NCI-H2107 (cell line): ENCODE results near the gene JAKMIP1.

Experiments
- DNase-seq: peaks from one replicate; lab custom pipeline; 2025; lab: John Stamatoyannopoulos, UW

Gene JAKMIP1

GRCh38 chr4:6180841-6181631, 19.3 kb downstream of the JAKMIP1 start:
- DNase-seq = no peak

- DNase-seq = no peak
Observed at GRCh38 chr4:6179362-6179761, 21.0 kb downstream of the JAKMIP1 start.

DNA sequence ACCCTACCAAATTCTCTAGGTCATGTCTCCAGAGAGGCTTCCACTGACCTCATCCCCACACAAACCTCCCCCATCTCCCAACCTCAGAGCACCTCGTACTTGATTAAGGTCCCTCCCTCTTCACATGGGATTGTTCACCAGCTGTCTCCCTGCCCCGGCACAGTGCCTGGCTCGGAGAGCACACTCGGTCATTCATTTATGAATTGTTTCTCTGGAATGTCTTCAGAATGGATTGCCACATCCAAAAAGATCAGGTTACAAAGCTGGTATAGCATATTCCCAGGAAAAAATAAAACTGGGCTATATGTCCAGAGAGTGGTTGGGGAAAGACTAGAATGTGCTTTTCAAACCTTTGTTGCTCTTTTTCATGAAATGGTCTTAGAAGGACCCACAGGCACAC, 21.6 kb downstream of the JAKMIP1 start:
- no peak for DNase-seq

DNA sequence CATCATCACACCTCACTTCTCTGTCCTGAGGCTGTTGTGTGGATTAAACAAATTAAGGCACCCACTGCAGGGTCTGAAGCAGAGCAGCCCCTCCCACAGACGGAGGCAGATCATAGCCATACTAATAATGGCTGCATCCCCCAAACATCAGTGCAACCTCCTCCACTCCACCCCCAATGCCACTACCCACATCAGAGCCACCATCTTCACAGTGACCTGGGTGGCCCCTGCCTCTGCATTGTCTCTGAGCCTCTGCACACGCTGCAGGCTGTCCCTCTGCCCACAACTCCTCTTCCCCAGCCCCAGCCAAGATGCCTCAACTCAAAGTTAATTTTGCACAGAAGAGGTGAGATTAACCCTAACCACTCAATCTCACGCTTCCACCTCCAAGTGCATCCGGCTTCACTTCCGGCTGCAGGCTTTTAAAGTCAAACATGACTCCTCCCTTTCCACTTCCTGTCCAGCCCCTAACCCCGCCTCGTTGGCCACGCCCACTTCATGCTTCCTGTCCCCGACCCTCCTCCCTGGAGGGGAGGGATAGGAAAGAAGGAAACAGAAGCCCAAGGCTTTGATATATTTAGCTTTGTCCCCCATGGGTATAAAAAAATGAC, 22.7 kb downstream of the JAKMIP1 start:
- no peak for DNase-seq

DNA sequence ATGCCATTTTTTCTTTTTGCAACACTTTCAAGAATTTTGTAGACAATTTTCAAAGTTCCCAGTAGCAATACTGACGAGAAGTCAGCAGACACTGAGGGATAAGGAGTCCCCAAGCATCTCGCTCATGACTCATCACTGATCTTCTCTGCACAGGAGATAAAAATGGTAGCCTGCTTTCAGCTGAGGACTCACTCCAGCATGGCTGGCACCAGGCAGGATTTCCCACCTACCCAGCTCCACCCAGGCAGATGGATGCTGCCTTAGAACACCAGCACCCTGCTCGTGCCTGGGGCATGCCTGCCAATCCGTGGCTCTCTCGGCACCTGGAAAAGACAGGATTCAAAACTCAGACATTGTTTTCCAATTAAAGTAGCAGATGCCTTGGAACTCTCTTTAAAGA, 24.9 kb downstream of the JAKMIP1 start:
- DNase-seq = no peak

DNA sequence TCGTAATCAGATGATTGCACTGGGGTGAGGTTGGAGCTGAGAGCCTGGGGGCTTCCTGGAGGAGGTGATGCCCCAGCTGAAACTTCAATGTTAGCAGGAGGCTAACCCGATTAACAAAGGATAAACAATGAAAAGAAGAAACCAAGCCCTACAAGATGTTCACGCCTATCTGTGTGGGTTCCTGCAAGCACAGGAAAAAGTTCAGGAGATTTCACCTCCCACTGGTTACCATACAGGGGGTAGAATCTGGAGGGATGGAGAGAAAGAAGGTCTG, 27.5 kb downstream of the JAKMIP1 start:
- DNase-seq = no peak

GRCh38 chr4:6172093-6172926, 28.0 kb downstream of the JAKMIP1 start:
- no peak for DNase-seq

GRCh38 chr4:6169239-6169638, 31.1 kb downstream of the JAKMIP1 start:
- DNase-seq = no peak

- no peak for DNase-seq
Observed at GRCh38 chr4:6165766-6166165, 34.6 kb downstream of the JAKMIP1 start.

- DNase-seq = no peak
Observed at GRCh38 chr4:6162885-6163284, 37.5 kb downstream of the JAKMIP1 start.

- no peak for DNase-seq
Observed at GRCh38 chr4:6161921-6162464, 38.4 kb downstream of the JAKMIP1 start.

- DNase-seq = no peak
Observed at GRCh38 chr4:6160536-6160935, 39.8 kb downstream of the JAKMIP1 start.

DNA sequence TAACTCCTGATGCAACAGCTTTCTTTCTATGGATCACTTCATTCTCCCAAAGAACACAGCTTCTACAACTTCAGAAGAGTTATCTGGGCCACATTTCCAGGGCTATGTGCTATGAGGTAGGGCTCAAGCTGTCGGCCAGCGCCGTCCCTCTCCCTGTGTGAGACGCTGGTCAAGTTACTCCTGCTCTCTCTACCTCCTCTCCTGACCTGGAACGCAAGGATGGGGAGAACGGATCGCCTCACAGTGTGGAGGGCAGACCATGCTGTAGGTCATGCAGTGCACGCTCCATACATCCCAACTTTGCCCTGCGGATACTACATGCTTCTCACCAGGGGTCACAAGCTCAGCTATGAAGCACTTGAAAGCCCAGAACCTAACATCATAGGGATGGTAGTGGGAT, 42.4 kb downstream of the JAKMIP1 start:
- DNase-seq = no peak

DNA sequence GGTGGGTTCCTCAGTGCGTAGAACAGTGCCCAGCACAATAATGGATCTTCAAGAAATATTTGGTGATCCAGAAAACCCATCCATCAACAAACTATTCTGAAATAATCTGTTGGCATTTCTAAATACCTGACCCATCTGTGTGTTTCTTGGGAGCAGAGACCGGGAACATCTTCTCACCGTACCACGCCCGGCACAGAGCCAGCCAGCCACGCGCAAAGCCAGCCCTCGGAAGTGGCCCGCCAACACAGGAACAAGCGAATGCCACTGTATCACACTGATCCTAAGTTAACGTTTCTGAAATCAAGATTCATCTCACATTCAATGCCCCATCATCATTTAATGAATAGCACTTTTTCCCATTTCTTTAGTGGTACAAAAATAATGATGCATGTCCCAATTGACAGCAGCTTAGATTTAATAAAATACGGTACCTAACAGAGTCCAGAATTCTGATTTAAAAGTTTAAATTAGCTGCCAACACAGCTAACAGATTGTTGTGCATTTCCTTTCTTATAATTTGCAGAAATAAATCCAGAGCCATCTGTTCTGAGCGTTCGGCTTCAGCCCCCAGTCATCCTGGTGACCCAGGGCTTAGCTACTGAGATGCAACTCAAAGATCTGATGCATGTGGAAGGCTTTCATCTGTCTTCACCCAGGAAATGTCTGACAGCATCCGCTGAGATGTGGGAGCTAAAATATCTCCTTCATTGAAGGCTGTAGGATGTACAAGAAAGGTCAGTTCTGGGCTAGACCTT, 44.2 kb downstream of the JAKMIP1 start:
- no peak for DNase-seq

DNA sequence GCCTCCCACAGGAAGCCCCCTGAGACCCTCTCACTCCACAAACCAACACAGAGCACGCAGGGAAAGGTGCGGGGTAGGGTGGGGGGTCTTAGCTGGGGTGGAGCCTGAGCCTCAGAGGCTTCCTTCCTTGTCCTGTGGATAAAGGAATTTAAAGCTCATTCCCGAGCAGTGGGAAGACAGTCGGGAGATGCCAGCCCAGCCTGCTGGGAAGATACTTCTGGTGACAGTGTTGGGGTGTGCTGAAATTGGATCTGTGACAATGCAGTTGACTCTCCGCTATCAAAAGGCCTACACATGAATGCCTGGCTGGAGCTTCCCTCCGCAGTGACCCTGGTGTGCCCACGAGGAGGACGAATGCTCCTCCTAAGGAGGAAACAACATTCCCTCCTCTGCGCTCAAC, 45.5 kb downstream of the JAKMIP1 start:
- no peak for DNase-seq

- no peak for DNase-seq
Observed at GRCh38 chr4:6153874-6154273, 46.5 kb downstream of the JAKMIP1 start.

DNA sequence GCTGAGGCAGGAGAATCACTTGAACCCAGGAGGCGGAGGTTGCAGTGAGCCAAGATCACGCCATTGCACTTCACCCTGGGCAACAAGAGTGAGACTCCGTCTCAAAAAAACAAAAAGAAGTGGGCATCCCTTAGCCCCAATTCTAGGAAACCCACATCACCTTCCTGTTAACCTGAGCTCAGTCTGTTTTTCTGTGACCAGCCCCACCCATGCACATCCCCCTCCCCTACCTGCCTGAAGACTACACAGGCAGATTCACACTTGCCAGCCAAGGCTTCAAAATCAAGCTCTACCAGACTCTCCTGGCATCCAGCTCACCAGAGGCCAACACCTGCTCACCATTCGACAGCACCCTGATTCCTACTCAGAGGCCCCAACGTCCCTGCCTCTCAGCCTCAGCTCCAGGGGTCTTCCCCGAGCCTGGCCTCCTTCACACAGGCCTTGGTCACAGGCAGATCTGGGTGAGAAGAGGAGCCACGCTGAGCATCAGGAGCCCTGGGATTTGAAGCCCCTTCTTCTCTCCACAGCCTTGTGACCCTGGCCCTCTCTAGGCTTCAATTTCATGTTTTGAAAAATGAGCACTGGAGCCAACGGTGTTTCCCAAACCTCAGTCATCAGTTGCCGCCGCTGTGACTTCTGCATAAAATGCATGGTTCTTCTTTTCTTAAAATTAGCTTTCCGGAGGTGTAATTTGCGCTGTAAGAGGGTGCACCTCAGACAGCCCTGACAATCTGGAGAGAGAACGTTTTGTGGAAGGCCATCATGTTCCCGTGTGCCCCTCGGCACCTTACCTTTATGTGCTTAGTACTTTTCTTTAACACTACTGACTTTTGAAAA, 47.3 kb downstream of the JAKMIP1 start:
- DNase-seq = no peak

DNA sequence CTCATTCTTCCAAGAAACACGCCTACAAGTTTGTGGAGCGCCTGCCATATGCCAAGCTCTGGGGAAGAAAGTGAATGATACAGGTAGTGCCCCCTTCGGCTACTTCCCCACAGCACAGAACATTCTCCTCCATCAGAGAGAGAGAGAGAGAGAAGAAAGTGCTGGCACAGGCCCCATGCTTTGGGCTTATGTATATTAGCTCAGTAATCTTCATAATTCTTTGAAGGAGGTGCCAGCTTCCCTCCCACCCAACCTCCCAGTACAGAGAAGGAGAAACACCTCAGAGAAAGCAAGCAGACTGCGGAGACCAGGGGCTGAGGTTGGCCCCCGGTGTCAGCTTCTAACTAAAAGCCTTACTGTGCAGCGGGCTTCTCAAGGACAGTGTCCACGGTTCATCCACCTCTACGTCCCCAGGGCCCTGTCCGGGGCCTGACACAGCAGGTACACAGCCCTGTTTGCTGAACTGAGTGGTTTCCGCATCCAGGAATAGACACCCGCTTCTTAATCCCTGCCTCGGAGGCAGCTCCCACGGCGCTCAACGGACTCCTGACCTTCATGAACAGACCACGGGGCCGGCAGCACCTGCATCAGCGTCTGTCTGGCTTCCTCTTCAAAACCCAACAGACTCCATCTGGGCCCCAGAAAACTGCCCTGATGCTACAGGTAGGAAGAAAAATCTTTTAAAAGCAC, 50.2 kb downstream of the JAKMIP1 start:
- no peak for DNase-seq

GRCh38 chr4:6148506-6149205, 51.7 kb downstream of the JAKMIP1 start:
- no peak for DNase-seq

DNA sequence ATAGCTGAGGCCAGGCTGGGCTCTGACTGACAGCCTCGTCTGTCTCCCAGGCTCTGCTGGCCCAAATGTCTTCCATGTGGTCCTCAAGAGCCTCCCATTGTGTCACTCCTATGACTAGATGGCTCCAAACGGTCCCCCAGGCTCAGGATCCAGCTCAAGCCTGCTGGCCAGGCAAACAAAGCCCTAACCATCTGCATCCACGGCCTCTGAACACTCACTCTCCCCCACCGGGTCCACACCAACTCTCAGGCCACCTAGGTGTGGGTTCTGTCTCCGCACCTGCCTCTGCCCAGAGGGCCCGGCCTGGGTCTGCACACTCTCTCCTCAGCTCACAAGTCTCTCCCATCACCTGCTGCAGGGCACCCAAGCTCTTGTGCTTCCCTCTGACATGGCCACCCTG, 52.9 kb downstream of the JAKMIP1 start:
- DNase-seq = no peak
